MCF 10A (cell line): ENCODE measurements around the gene MTHFD1L. TPM values are rescaled to one million over a fixed set of nuclear protein-coding genes. Genes with fewer than 3 reads are reported as not detected.

Source experiments
- BruUV-seq: library from RNA; stranded (reverse); fragments of 400-500 nt; replicated peaks from 2 replicates; lab custom pipeline; 2021; lab: Mats Ljungman, UMichigan
- CTCF ChIA-PET: fragments of 300-600 bp; sonication (Branson Sonifier 250); formaldehyde crosslinking; extraction: SDS; loops from one replicate; lab custom pipeline; 2021; ENCODE audit warnings: antibody characterized with exemption, inconsistent platforms; lab: Yijun Ruan, JAX
- POLR2A ChIA-PET: fragments of 300-600, 350-650 bp; sonication (Branson Sonifier 250); formaldehyde crosslinking; extraction: SDS; loops from one replicate; lab custom pipeline; 2020; ENCODE audit warnings: antibody characterized with exemption, inconsistent platforms; lab: Yijun Ruan, JAX
- DNase-seq: peaks from one replicate; pipeline ENCODE4 v3.0.0-alpha.2; 2018; ENCODE audit not compliant: unreplicated experiment
- H3K27ac Mint-ChIP-seq: one replicate; pipeline ENCODE4 v1.8.0; 2022; ENCODE audit warnings: mild to moderate bottlenecking, low read depth, mixed read lengths; ENCODE audit not compliant: unreplicated experiment
- H3K27me3 Mint-ChIP-seq: one replicate; pipeline ENCODE4 v1.8.0; 2022; ENCODE audit warnings: mixed read lengths; ENCODE audit not compliant: insufficient read depth, unreplicated experiment
- H3K36me3 Mint-ChIP-seq: one replicate; pipeline ENCODE4 v1.8.0; 2022; ENCODE audit warnings: mild to moderate bottlenecking, moderate library complexity, mixed read lengths; ENCODE audit not compliant: insufficient read depth, unreplicated experiment
- H3K4me1 Mint-ChIP-seq: one replicate; pipeline ENCODE4 v1.8.0; 2022; ENCODE audit warnings: mixed read lengths; ENCODE audit not compliant: insufficient read depth, unreplicated experiment
- H3K4me3 Mint-ChIP-seq: one replicate; pipeline ENCODE4 v1.8.0; 2022; ENCODE audit warnings: mild to moderate bottlenecking, moderate library complexity, mixed read lengths; ENCODE audit not compliant: unreplicated experiment
- H3K9me3 Mint-ChIP-seq: one replicate; pipeline ENCODE4 v1.8.0; 2022; ENCODE audit warnings: mixed read lengths; ENCODE audit not compliant: unreplicated experiment
- intact Hi-C: fragments of 100-400 bp; cut with micrococcal nuclease; formaldehyde crosslinking; loops from 2 replicates; pipeline ENCODE4 v1.14.1; 2022
- total RNA-seq: library from RNA; stranded (reverse); gene quantifications from 2 replicates; pipeline ENCODE4 v1.2.3, GENCODE V29; 2022
- TF ChIP-seq, protein P1 (sequence below): fragments of 200-600 bp; IDR thresholded peaks from one replicate; pipeline ENCODE4 v1.8.0; 2022; ENCODE audit warnings: antibody characterized with exemption, mild to moderate bottlenecking; ENCODE audit not compliant: unreplicated experiment

Gene MTHFD1L
- total RNA-seq, 1 experiment from 2014 or later = 110 TPM

DNA sequence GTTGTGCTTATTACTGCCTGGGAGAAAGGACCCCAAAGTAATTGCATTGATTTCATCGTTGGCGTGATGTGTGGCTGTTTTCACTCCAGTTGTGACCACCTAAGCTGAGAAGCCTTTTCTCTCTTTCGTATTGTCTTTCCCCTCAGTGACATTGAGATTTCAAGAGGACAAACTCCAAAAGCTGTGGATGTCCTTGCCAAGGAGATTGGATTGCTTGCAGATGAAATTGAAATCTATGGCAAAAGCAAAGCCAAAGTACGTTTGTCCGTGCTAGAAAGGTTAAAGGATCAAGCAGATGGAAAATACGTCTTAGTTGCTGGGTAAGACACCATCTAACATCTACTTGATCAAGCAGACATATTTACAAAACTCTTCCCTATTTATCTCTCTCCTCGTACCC, 60.5 kb downstream of the MTHFD1L start:
- Mint-ChIP-seq H3K9me3 (no peaks in the 10 kb centered on the region), H3K4me3 (no peak overlapping the region), H3K27me3 (no peaks in the 10 kb centered on the region), H3K4me1 (no peaks in the 10 kb centered on the region), H3K36me3 (peaks cover 78% of the 10 kb centered on the region), H3K27ac (no peak overlapping the region)
- CTCF ChIA-PET = no interaction called here
- no peak for DNase-seq
- intact Hi-C loops = no loop called here
- no TSS peak for BruUV-seq
- POLR2A ChIA-PET = no interaction called here
- TF ChIP-seq, protein P1, sequence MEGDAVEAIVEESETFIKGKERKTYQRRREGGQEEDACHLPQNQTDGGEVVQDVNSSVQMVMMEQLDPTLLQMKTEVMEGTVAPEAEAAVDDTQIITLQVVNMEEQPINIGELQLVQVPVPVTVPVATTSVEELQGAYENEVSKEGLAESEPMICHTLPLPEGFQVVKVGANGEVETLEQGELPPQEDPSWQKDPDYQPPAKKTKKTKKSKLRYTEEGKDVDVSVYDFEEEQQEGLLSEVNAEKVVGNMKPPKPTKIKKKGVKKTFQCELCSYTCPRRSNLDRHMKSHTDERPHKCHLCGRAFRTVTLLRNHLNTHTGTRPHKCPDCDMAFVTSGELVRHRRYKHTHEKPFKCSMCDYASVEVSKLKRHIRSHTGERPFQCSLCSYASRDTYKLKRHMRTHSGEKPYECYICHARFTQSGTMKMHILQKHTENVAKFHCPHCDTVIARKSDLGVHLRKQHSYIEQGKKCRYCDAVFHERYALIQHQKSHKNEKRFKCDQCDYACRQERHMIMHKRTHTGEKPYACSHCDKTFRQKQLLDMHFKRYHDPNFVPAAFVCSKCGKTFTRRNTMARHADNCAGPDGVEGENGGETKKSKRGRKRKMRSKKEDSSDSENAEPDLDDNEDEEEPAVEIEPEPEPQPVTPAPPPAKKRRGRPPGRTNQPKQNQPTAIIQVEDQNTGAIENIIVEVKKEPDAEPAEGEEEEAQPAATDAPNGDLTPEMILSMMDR = no peak

DNA sequence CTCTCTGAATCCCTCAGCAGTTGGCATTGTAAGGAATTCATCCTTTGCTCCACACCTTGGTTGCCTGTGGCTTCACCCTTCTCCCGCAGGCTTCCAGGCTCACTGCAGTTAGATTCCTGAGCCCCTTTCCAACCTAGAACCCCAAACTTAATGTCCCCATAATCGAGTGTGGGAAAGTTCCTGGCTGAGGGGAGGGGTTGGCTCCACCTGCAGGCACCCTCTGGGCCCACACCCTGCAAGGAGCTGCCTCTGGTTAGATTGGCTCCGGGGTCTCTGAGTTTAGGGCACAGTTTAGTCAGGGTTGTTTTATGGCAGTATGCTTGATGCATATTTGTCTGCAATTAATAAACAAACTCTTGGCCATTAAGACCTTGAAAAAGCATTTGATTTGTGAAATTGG, 63.4 kb downstream of the MTHFD1L start:
- Mint-ChIP-seq H3K27me3 (no peaks in the 10 kb centered on the region), H3K9me3 (no peaks in the 10 kb centered on the region), H3K4me3 (no peak overlapping the region), H3K36me3 (peaks cover 75% of the 10 kb centered on the region), H3K4me1 (peaks cover 1% of the 10 kb centered on the region), H3K27ac (no peak overlapping the region)
- CTCF ChIA-PET = interaction anchor here (0.6 to 2.6 kb wide), 10 partner anchors 9 to 647 kb away, joined by 3 to 12 read pairs (median 4); no protein-coding TSS in a partner anchor
- no TSS peak for BruUV-seq
- intact Hi-C loops = no loop called here
- no peak for DNase-seq
- POLR2A ChIA-PET = no interaction called here
- TF ChIP-seq, protein P1 = peak; percentile 19

DNA sequence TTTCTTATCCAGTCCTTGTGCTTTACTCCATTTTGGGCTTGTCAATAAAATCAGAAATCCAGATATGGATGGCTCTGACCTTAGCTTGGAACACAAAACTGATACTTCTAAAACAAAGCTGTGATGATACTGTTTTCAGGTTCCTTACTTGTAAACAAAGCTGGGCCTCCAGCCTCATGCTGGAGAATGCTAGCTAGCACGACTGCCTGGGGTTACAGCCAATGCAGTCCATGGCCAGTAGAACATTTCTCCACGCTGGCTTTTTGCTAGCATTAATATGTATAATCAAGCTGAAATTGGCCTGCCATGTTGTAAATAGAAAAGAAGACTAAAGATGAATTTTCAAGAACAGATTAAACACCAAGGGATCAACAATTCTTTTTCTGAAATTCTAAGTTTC, 63.9 kb downstream of the MTHFD1L start:
- Mint-ChIP-seq H3K4me1 (peaks cover 7% of the 10 kb centered on the region), H3K27ac (no peak overlapping the region), H3K36me3 (peaks cover 76% of the 10 kb centered on the region), H3K4me3 (no peak overlapping the region), H3K27me3 (no peaks in the 10 kb centered on the region), H3K9me3 (no peaks in the 10 kb centered on the region)
- ChIA-PET POLR2A (interaction anchor here (0.6 to 0.8 kb wide), 2 partner anchors 85 to 336 kb away, joined by 3 read pairs; no protein-coding TSS in a partner anchor), CTCF (interaction anchor here (0.6 to 2.6 kb wide), 8 partner anchors 8 to 395 kb away, joined by 3 to 12 read pairs (median 6); no protein-coding TSS in a partner anchor)
- TF ChIP-seq, protein P1 = no peak
- intact Hi-C loops = no loop called here
- no TSS peak for BruUV-seq
- no peak for DNase-seq

DNA sequence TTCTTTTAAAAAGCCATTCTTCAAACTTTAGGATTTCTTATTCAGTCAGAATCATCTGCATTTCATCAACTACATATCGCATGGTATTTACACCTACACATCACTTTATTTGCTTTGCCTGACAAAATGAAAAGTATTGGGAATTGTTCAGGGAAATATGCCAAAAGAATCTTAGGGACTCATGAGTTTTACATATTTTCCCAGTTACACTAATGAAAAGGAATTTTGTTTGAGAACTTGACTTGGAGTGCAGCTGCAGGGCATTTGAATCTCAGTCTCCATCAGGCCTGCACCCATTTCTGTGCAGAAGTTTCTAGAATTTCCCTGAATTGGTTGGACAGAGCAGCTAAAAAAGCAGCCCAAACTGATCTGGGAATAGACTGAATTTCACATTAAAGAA, 65.3 kb downstream of the MTHFD1L start:
- intact Hi-C loops = no loop called here
- no peaks in the 10 kb centered on the region for H3K27me3 Mint-ChIP-seq
- ChIA-PET POLR2A (no interaction called here), CTCF (interaction anchor here (1.3 kb wide), 1 partner anchor 394 kb away, joined by 7 read pairs; no protein-coding TSS in a partner anchor)
- no peak overlapping the region for H3K27ac Mint-ChIP-seq
- no peak overlapping the region for H3K4me3 Mint-ChIP-seq
- BruUV-seq = no TSS peak
- TF ChIP-seq, protein P1 = no peak
- H3K36me3 Mint-ChIP-seq = peaks cover 80% of the 10 kb centered on the region
- H3K9me3 Mint-ChIP-seq = no peaks in the 10 kb centered on the region
- H3K4me1 Mint-ChIP-seq = peaks cover 7% of the 10 kb centered on the region
- no peak for DNase-seq
